K562 (cell line): ENCODE measurements around the gene DUSP10. TPM values are rescaled to one million over a fixed set of nuclear protein-coding genes. Genes with fewer than 3 reads are reported as not detected.

Experiments used
- ATF3 ChIP-seq, 2 experiments: fragments of 450-650 bp in 1 of 2; sonication (generic) in 1 of 2; formaldehyde crosslinking in 1 of 2; IDR thresholded peaks in 1 of 2; conservative IDR thresholded peaks in 1 of 2; 2 replicates each; pipeline versions ENCODE4 v1.6.1 to v1.8.1; 2016 to 2023; ENCODE audit warnings: mild to moderate bottlenecking in 2 of 2, moderate library complexity in 2 of 2, inconsistent platforms in 1 of 2, missing genetic modification reagents in 1 of 2
- CHAMP1 ChIP-seq: fragments of 450-650 bp; IDR thresholded peaks from 2 replicates; pipeline ENCODE4 v1.6.1; 2016; ENCODE audit warnings: mild to moderate bottlenecking
- CREB3L1 ChIP-seq: fragments of 450-650 bp; IDR thresholded peaks from 2 replicates; pipeline ENCODE4 v1.6.1; 2014; ENCODE audit warnings: low read depth, mild to moderate bottlenecking, moderate library complexity, borderline replicate concordance
- FOXK2 ChIP-seq, 2 experiments: fragments of 450-650 bp; IDR thresholded peaks in 1 of 2; conservative IDR thresholded peaks in 1 of 2; 2 replicates each; pipeline ENCODE4 v1.6.1; 2016; ENCODE audit warnings: low read depth in 2 of 2, mild to moderate bottlenecking in 1 of 2
- HBP1 ChIP-seq: fragments of 450-650 bp; formaldehyde crosslinking; IDR thresholded peaks from 2 replicates; pipeline ENCODE4 v1.4.0; 2022; ENCODE audit warnings: missing genetic modification characterization
- JUND ChIP-seq, 2 experiments: IDR thresholded peaks; 2 replicates in 1 of 2; 3 replicates in 1 of 2; pipeline ENCODE4 v1.6.1; 2011; ENCODE audit warnings: borderline replicate concordance in 2 of 2, low read depth in 2 of 2, low read length in 2 of 2, improper control_type of control experiment in 1 of 2, missing biosample characterization in 1 of 2, missing genetic modification characterization in 1 of 2, missing genetic modification reagents in 1 of 2
- KLF6 ChIP-seq: fragments of 250-450 bp; sonication (Bioruptor Pico); IDR thresholded peaks from 2 replicates; pipeline ENCODE4 v1.4.0; 2020; ENCODE audit warnings: mild to moderate bottlenecking, moderate library complexity, borderline replicate concordance
- MTA1 ChIP-seq: fragments of 450-650 bp; IDR thresholded peaks from 2 replicates; pipeline ENCODE4 v1.6.1; 2017; ENCODE audit warnings: borderline replicate concordance
- NONO ChIP-seq, 2 experiments: fragments of 200-400 bp in 1 of 2; fragments of 450-650 bp in 1 of 2; formaldehyde crosslinking in 1 of 2; IDR thresholded peaks; 2 replicates each; pipeline ENCODE4 v1.6.1; 2017; ENCODE audit warnings: low read depth in 2 of 2, mild to moderate bottlenecking in 2 of 2, moderate library complexity in 2 of 2, low read length in 1 of 2
- PHF20 ChIP-seq: fragments of 450-650 bp; IDR thresholded peaks from 2 replicates; pipeline ENCODE4 v1.6.1; 2018; ENCODE audit not compliant: partially characterized antibody
- PKNOX1 ChIP-seq: fragments of 450-650 bp; IDR thresholded peaks from 2 replicates; pipeline ENCODE4 v1.6.1; 2016
- PRMT5 ChIP-seq: sonication (generic); formaldehyde crosslinking; IDR thresholded peaks from 2 replicates; pipeline ENCODE4 v1.5.0; 2020; ENCODE audit warnings: missing genetic modification reagents
- SMAD4 ChIP-seq: fragments of 250-450 bp; sonication (Bioruptor Pico); conservative IDR thresholded peaks from 2 replicates; pipeline ENCODE4 v1.8.0; 2021; ENCODE audit warnings: inconsistent platforms, mild to moderate bottlenecking, moderate library complexity
- SMARCA4 ChIP-seq: fragments of 450-650 bp; IDR thresholded peaks from 2 replicates; pipeline ENCODE4 v1.6.1; 2016
- SP1 ChIP-seq: sonication (generic); formaldehyde crosslinking; IDR thresholded peaks from 2 replicates; pipeline ENCODE4 v1.8.1; 2022; ENCODE audit warnings: mild to moderate bottlenecking, missing genetic modification reagents
- ZC3H8 ChIP-seq: fragments of 450-650 bp; IDR thresholded peaks from 2 replicates; pipeline ENCODE4 v1.6.1; 2017
- ZNF224 ChIP-seq: sonication (generic); formaldehyde crosslinking; IDR thresholded peaks from 2 replicates; pipeline ENCODE4 v1.8.0; 2022; ENCODE audit warnings: mild to moderate bottlenecking, missing genetic modification reagents
- polyA plus RNA-seq, 8 experiments: library from polyadenylated mRNA; depleted of rRNA in 4 of 8; stranded (reverse) in 5 of 8; unstranded in 3 of 8; fragments of >200 nt; fragmentation: Nextera tagmentation in 2 of 8; fragmentation: Illumina TruSeq in 1 of 8; extraction: Ambion mirVana in 2 of 8; extraction: Trizol in 1 of 8; gene quantifications; 2 replicates each; pipeline versions ENCODE4 v1.2.1 to v1.2.3, GENCODE V29; 2011 to 2014; ENCODE audit warnings: inconsistent platforms in 1 of 8, missing spikeins in 1 of 8
- total RNA-seq, 7 experiments: library from RNA; depleted of rRNA in 6 of 7; stranded (reverse); fragments of >200 nt in 6 of 7; fragmentation: Illumina TruSeq in 2 of 7; extraction: Trizol in 2 of 7; gene quantifications; 2 replicates each; pipeline versions ENCODE4 v1.2.1 to v1.2.3, GENCODE V29; 2011 to 2021; ENCODE audit warnings: low replicate concordance in 1 of 7

Gene DUSP10
- total and polyA plus RNA-seq, 9 of the 15 experiments (the other 6 are each of a cell fraction or from before 2014, with no cell fraction given) = 1.7 to 8.3 (median 6.1) TPM

- no peak for TF ChIP-seq CREB3L1
- no peak for TF ChIP-seq ZNF224 (CRISPR knock-in tag)
- TF ChIP-seq PKNOX1 = 0 out of 2 replicates have a peak, but pooled peaks have one; percentile 17
- TF ChIP-seq JUND (IDR thresholded peaks at IDR 0.05; ENCODE audit: borderline replicate concordance, low read depth, low read length) = peak; percentile 8; the same call in 1 of the 2 replicates
- no peak; the same call in 2 of the 3 replicates for TF ChIP-seq JUND (tag; IDR thresholded peaks at IDR 0.05; ENCODE audit: borderline replicate concordance, low read depth, low read length)
- TF ChIP-seq SMAD4 (CRISPR knock-in tag) = peak; percentile 12; the same call in 1 of the 2 replicates
- TF ChIP-seq PHF20 = no peak
- no peak; the same call in 1 of the 2 replicates for TF ChIP-seq SMARCA4
- TF ChIP-seq NONO (IDR thresholded peaks at IDR 0.05; ENCODE audit: low read depth in 2 of 2, low read length in 1 of 2) = no peak
- TF ChIP-seq CHAMP1 = no peak
- no peak for TF ChIP-seq KLF6 (CRISPR knock-in tag)
- no peak for TF ChIP-seq SP1
- no peak for TF ChIP-seq ZC3H8
- 0 out of 4 replicates have a peak, but pooled peaks of 1 of the 2 experiments have one; percentile 9 for TF ChIP-seq FOXK2 (conservative IDR thresholded peaks at IDR 0.05 in 1 of 2, IDR thresholded peaks at IDR 0.05 in 1 of 2; ENCODE audit: low read depth in 2 of 2)
- no peak for TF ChIP-seq PRMT5 (CRISPR knock-in tag)
- peak; percentile 55; the same call in 1 of the 2 replicates for TF ChIP-seq MTA1
- TF ChIP-seq ATF3 (IDR thresholded peaks at IDR 0.05) = peak; percentile 17; the same call in 1 of the 2 replicates
- TF ChIP-seq ATF3 (CRISPR knock-in tag; conservative IDR thresholded peaks at IDR 0.05) = no peak
- TF ChIP-seq HBP1 (CRISPR knock-in tag) = peak; percentile 80
Measured at GRCh38 chr1:221715321-221716169, 26.3 kb downstream of the DUSP10 start (continued).
